ENCODE results near the gene ARHGAP23.
"Not testable (repeated sequence)": the region's sequence is repeated elsewhere in the genome, so short reads cannot be mapped to it uniquely, and the experiment has no call there.

ARHGAP23 gene

GRCh38 chr17:38491346-38492066 is 63.2 kb downstream of the ARHGAP23 start:
- not testable (repeated sequence) for DNase-seq

GRCh38 chr17:38492067-38493040 is 64.1 kb downstream of the ARHGAP23 start:
- peak; percentile 91 for DNase-seq

- not testable (repeated sequence) for DNase-seq
Measured at GRCh38 chr17:38494152-38494551, 65.9 kb downstream of the ARHGAP23 start.

GRCh38 chr17:38497656-38498055 is 69.4 kb downstream of the ARHGAP23 start:
- not testable (repeated sequence) for DNase-seq

- DNase-seq, result no peak
Measured at GRCh38 chr17:38498353-38498752, 70.1 kb downstream of the ARHGAP23 start.

GRCh38 chr17:38499230-38499629 is 71.0 kb downstream of the ARHGAP23 start:
- not testable (repeated sequence) for DNase-seq

GRCh38 chr17:38501718-38502117 is 73.5 kb downstream of the ARHGAP23 start:
- not testable (repeated sequence) for DNase-seq

GRCh38 chr17:38503286-38503913 is 75.1 kb downstream of the ARHGAP23 start:
- not testable (repeated sequence) for DNase-seq

- DNase-seq, result no peak
Measured at GRCh38 chr17:38504216-38504615, 76.0 kb downstream of the ARHGAP23 start.

GRCh38 chr17:38507436-38507835 is 79.2 kb downstream of the ARHGAP23 start:
- DNase-seq, result no peak

GRCh38 chr17:38507921-38508569 is 79.8 kb downstream of the ARHGAP23 start:
- no peak for DNase-seq

- no peak for DNase-seq
Measured at GRCh38 chr17:38508570-38508950, 80.3 kb downstream of the ARHGAP23 start.

GRCh38 chr17:38508954-38509771 is 80.9 kb downstream of the ARHGAP23 start:
- DNase-seq, result peak; percentile 74

- no peak for DNase-seq
Measured at GRCh38 chr17:38509772-38510420, 81.6 kb downstream of the ARHGAP23 start.

GRCh38 chr17:38510421-38511149 is 82.3 kb downstream of the ARHGAP23 start:
- no peak for DNase-seq

- DNase-seq, result no peak
Measured at GRCh38 chr17:38511150-38512108, 83.2 kb downstream of the ARHGAP23 start.

- DNase-seq, result no peak
Measured at GRCh38 chr17:38512473-38513058, 84.3 kb downstream of the ARHGAP23 start.

- DNase-seq, result not testable (repeated sequence)
Measured at GRCh38 chr17:38526526-38526925, 98.3 kb downstream of the ARHGAP23 start.

- DNase-seq, result not testable (repeated sequence)
Measured at GRCh38 chr17:38528141-38528540, 99.9 kb downstream of the ARHGAP23 start.
